ENCODE results near the gene MAP3K10.

MAP3K10 gene

DNA sequence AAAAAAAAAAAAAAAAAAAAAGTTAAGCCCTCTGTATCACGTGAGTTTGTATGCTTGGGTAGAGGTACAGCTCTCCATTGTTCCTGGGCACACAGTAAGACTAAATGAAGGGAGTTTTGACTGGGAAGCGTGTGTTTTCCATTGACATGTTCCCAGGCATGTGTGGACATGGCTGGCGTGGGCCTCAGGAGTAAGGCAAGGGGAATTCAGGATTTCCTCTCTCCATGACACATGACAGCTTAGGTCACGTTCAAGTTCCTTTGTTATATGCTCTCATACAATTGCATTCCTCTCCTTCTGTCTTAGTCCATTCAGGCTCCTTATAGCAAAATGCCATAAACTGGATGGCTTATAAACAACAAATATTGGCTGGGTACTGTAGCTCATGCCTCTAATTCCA lies 17.1 kb upstream of the MAP3K10 start:
- no peak for DNase-seq (ENCODE audit: low read depth, low spot score)
- Histone ChIP-seq H3K27me3 (ENCODE audit: control insufficient read depth, insufficient read depth, low read length) (no peaks in the 10 kb centered on the region), H3K4me1 (ENCODE audit: control insufficient read depth, insufficient read depth, low read length) (no peaks in the 10 kb centered on the region), H3K27ac (ENCODE audit: low read length) (no peak overlapping the region), H3K36me3 (ENCODE audit: control insufficient read depth, insufficient read depth, low read length) (no peaks in the 10 kb centered on the region), H3K4me3 (ENCODE audit: low read length) (no peak overlapping the region), H3K9me3 (ENCODE audit: control insufficient read depth, insufficient read depth, low read length) (no peaks in the 10 kb centered on the region)
- no CpG with 5 or more reads among the region's 4 CpGs for WGBS (ENCODE audit: insufficient coverage, insufficient read length)

DNA sequence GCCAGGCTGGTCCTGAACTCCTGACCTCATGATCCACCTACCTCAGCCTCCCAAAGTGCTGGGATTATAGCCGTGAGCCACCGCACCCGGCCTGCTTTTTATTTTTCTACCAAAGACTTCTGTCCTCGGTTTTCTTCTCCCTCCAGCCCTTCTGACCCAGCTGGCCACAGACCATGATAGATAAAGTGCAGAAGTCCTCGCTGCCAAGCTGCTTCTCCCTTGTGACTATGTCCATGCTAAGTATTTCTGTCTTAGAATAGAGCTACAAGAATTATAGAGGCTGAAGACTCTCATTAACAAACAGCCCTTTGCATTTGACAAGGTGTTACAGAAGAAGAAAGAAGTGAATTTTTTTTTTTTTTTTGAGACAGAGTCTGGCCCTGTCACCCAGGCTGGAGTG lies 15.4 kb upstream of the MAP3K10 start:
- Histone ChIP-seq H3K4me3 (ENCODE audit: low read length) (no peak overlapping the region), H3K36me3 (ENCODE audit: control insufficient read depth, insufficient read depth, low read length) (no peaks in the 10 kb centered on the region), H3K9me3 (ENCODE audit: control insufficient read depth, insufficient read depth, low read length) (no peaks in the 10 kb centered on the region), H3K4me1 (ENCODE audit: control insufficient read depth, insufficient read depth, low read length) (no peaks in the 10 kb centered on the region), H3K27me3 (ENCODE audit: control insufficient read depth, insufficient read depth, low read length) (no peaks in the 10 kb centered on the region), H3K27ac (ENCODE audit: low read length) (no peak overlapping the region)
- no peak for DNase-seq (ENCODE audit: low read depth, low spot score)
- WGBS (ENCODE audit: insufficient coverage, insufficient read length), result no CpG with 5 or more reads among the region's 5 CpGs

DNA sequence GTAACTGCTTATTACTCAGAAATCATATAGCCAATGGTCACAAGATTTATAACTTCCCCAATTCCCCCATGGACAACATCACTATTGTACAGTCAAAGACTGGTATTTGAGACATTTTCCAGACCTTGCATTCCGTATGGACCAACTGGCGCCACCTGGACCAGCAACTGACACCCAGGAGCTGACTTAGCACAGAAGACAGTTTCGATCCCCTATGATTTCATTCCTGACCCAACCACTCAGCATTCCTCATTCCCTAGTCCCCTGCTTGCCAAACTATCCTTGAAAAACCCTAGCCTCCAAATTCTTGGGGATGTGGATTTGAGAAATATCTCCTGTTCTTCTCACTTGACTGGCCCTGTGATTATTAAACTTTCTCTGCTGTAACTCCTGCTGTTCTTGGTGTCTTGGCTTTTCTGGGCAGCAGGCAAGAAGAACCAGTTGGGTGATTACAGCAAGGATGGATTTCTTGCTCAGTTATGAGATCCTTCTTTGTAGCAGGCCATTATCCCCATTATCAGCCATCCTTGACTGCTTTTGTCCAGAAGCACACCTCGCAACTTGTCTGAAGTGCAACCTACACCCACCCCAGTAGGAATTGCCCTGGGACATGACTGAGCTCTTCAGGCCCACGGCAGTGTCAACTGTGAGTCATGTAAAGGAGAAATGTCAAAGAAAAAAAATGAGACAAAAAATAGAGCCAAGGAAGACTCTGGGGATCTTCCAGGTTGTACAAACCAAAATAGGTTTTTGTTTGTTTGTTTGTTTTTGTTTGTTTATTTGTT lies 13.7 kb upstream of the MAP3K10 start:
- no peaks in the 10 kb centered on the region for H3K4me1 ChIP-seq (ENCODE audit: control insufficient read depth, insufficient read depth, low read length)
- no peaks in the 10 kb centered on the region for H3K27me3 ChIP-seq (ENCODE audit: control insufficient read depth, insufficient read depth, low read length)
- no peaks in the 10 kb centered on the region for H3K36me3 ChIP-seq (ENCODE audit: control insufficient read depth, insufficient read depth, low read length)
- H3K4me3 ChIP-seq (ENCODE audit: low read length), result no peak overlapping the region
- DNase-seq (ENCODE audit: low read depth, low spot score), result no peak
- no peaks in the 10 kb centered on the region for H3K9me3 ChIP-seq (ENCODE audit: control insufficient read depth, insufficient read depth, low read length)
- H3K27ac ChIP-seq (ENCODE audit: low read length), result no peak overlapping the region
- WGBS (ENCODE audit: insufficient coverage, insufficient read length), result no CpG with 5 or more reads among the region's 5 CpGs

DNA sequence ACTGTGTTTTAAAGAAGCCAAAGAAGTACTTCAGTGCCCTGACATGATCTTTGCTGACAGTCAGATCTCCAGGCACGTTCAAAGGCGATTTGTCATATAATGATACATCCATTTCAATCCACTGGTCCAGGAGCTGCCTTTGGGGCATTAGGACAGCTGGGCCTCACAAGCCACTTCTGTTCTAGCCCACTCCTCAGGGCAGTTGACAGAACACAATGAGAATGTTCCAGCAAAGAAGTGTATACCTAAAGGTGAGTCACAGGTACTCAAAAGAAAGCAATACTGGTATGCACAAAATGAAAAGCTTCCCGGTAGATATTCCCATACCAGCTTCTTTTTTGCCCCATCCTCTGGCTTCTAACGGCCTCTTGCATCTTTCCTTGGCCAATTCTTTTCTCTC lies 12.5 kb upstream of the MAP3K10 start:
- Histone ChIP-seq H3K36me3 (ENCODE audit: control insufficient read depth, insufficient read depth, low read length) (no peaks in the 10 kb centered on the region), H3K9me3 (ENCODE audit: control insufficient read depth, insufficient read depth, low read length) (no peaks in the 10 kb centered on the region), H3K4me1 (ENCODE audit: control insufficient read depth, insufficient read depth, low read length) (no peaks in the 10 kb centered on the region), H3K27me3 (ENCODE audit: control insufficient read depth, insufficient read depth, low read length) (no peaks in the 10 kb centered on the region), H3K27ac (ENCODE audit: low read length) (no peak overlapping the region), H3K4me3 (ENCODE audit: low read length) (no peak overlapping the region)
- WGBS (ENCODE audit: insufficient coverage, insufficient read length), result no CpG with 5 or more reads among the region's 4 CpGs
- DNase-seq (ENCODE audit: low read depth, low spot score), result no peak

DNA sequence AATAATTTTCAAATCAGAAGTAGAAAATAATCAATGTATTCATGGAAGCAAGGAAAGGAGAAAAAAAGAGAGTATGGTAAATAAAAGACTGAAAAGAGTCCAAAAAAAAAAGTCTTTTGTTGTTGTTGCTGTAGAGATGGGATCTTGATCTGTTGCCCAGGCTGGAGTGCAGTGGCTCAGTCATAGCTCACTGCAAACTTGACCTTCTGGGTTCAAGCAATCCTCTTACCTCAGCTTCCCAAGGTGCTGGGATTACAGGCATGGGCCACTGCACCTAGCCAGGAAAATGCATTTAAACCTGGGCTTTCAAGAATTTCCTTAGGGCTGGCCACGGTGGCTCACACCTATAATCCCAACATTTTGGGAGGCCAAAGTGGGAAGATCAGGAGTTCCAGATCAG lies 7.0 kb upstream of the MAP3K10 start:
- WGBS (ENCODE audit: insufficient coverage, insufficient read length), result no CpG with 5 or more reads among the region's 1 CpG
- Histone ChIP-seq H3K36me3 (ENCODE audit: control insufficient read depth, insufficient read depth, low read length) (no peaks in the 10 kb centered on the region), H3K9me3 (ENCODE audit: control insufficient read depth, insufficient read depth, low read length) (no peaks in the 10 kb centered on the region), H3K4me1 (ENCODE audit: control insufficient read depth, insufficient read depth, low read length) (no peaks in the 10 kb centered on the region), H3K27ac (ENCODE audit: low read length) (no peak overlapping the region), H3K27me3 (ENCODE audit: control insufficient read depth, insufficient read depth, low read length) (no peaks in the 10 kb centered on the region), H3K4me3 (ENCODE audit: low read length) (no peak overlapping the region)
- DNase-seq (ENCODE audit: low read depth, low spot score), result no peak

DNA sequence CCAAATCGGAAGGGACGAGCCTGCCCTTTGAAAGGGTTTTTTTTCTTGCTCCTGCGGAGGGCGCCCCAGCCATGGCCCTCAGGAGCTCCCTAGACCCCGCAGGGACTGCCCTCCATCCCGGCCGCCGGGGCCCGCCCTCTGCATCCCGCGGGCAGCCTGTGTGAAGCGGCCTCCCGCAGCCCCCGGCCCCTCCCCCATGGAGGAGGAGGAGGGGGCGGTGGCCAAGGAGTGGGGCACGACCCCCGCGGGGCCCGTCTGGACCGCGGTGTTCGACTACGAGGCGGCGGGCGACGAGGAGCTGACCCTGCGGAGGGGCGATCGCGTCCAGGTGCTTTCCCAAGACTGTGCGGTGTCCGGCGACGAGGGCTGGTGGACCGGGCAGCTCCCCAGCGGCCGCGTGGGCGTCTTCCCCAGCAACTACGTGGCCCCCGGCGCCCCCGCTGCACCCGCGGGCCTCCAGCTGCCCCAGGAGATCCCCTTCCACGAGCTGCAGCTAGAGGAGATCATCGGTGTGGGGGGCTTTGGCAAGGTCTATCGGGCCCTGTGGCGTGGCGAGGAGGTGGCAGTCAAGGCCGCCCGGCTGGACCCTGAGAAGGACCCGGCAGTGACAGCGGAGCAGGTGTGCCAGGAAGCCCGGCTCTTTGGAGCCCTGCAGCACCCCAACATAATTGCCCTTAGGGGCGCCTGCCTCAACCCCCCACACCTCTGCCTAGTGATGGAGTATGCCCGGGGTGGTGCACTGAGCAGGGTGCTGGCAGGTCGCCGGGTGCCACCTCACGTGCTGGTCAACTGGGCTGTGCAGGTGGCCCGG lies 815 bp downstream of the MAP3K10 start:
- no peak for DNase-seq (ENCODE audit: low read depth, low spot score)
- Histone ChIP-seq H3K36me3 (ENCODE audit: control insufficient read depth, insufficient read depth, low read length) (no peaks in the 10 kb centered on the region), H3K4me3 (ENCODE audit: low read length) (peak overlapping the region; percentile 98), H3K9me3 (ENCODE audit: control insufficient read depth, insufficient read depth, low read length) (no peaks in the 10 kb centered on the region), H3K27me3 (ENCODE audit: control insufficient read depth, insufficient read depth, low read length) (no peaks in the 10 kb centered on the region), H3K27ac (ENCODE audit: low read length) (no peak overlapping the region), H3K4me1 (ENCODE audit: control insufficient read depth, insufficient read depth, low read length) (no peaks in the 10 kb centered on the region)
- whole genome bisulfite sequencing (ENCODE audit: insufficient coverage, insufficient read length), result no CpG with 5 or more reads among the region's 62 CpGs

DNA sequence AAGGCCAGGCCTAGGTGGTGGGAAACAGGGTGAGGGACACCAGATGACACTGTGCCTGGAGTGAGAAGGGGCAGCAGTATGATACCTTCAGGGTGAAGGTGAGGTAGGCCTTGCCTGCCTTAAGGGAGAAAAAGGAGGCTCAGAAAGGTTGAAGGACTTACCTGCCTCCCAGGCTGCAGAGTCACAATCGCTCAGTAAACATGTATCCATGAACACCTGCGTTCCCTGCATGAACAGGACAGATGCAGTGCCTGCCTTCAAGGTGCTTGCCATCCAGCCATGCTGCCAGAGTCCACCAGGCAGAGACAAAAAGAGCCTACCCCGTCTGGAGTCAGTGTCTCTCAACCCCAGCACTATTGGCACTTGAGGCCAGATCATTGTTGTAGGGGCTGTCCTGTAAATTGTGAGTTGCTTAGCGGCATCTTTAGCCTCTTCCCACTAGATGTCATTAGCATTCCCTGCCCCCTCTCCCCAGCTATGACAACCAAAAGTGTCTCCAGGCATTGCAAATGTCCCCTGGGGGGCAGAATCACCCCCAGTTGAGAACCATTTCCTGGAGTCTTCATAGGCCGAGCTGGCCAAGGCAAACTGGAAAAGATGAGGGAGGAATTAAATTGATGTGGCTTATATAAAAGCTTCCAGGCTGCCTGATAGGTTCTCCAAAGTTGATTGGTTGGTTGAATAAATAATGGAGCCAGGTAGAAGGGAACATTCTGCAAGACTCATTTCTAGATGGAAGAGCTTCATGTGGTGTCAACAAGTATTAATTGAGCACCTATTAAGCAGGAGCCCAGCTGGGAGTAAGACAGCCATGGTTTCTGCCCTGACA lies 1.7 kb downstream of the MAP3K10 start:
- H3K27me3 ChIP-seq (ENCODE audit: control insufficient read depth, insufficient read depth, low read length), result no peaks in the 10 kb centered on the region
- H3K4me1 ChIP-seq (ENCODE audit: control insufficient read depth, insufficient read depth, low read length), result no peaks in the 10 kb centered on the region
- H3K9me3 ChIP-seq (ENCODE audit: control insufficient read depth, insufficient read depth, low read length), result no peaks in the 10 kb centered on the region
- no CpG with 5 or more reads among the region's 5 CpGs for WGBS (ENCODE audit: insufficient coverage, insufficient read length)
- H3K4me3 ChIP-seq (ENCODE audit: low read length), result no peak overlapping the region
- no peak overlapping the region for H3K27ac ChIP-seq (ENCODE audit: low read length)
- no peaks in the 10 kb centered on the region for H3K36me3 ChIP-seq (ENCODE audit: control insufficient read depth, insufficient read depth, low read length)
- no peak for DNase-seq (ENCODE audit: low read depth, low spot score)

DNA sequence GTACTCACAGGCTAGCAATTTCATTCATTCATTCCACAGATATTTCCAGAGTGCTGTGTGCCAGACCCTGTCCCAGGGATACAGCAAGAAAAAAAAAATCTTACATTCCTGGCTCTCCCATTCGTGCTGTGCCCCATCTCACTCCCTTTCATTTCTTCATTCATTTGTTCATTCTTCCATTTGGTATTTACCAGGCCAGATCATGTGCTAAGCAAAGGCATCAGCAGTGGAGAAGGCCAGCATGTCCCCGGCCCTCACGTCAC lies 2.3 kb downstream of the MAP3K10 start:
- Histone ChIP-seq H3K27me3 (ENCODE audit: control insufficient read depth, insufficient read depth, low read length) (no peaks in the 10 kb centered on the region), H3K4me3 (ENCODE audit: low read length) (no peak overlapping the region), H3K36me3 (ENCODE audit: control insufficient read depth, insufficient read depth, low read length) (no peaks in the 10 kb centered on the region), H3K27ac (ENCODE audit: low read length) (no peak overlapping the region), H3K4me1 (ENCODE audit: control insufficient read depth, insufficient read depth, low read length) (no peaks in the 10 kb centered on the region), H3K9me3 (ENCODE audit: control insufficient read depth, insufficient read depth, low read length) (no peaks in the 10 kb centered on the region)
- no peak for DNase-seq (ENCODE audit: low read depth, low spot score)
- WGBS (ENCODE audit: insufficient coverage, insufficient read length), result no CpG with 5 or more reads among the region's 3 CpGs

DNA sequence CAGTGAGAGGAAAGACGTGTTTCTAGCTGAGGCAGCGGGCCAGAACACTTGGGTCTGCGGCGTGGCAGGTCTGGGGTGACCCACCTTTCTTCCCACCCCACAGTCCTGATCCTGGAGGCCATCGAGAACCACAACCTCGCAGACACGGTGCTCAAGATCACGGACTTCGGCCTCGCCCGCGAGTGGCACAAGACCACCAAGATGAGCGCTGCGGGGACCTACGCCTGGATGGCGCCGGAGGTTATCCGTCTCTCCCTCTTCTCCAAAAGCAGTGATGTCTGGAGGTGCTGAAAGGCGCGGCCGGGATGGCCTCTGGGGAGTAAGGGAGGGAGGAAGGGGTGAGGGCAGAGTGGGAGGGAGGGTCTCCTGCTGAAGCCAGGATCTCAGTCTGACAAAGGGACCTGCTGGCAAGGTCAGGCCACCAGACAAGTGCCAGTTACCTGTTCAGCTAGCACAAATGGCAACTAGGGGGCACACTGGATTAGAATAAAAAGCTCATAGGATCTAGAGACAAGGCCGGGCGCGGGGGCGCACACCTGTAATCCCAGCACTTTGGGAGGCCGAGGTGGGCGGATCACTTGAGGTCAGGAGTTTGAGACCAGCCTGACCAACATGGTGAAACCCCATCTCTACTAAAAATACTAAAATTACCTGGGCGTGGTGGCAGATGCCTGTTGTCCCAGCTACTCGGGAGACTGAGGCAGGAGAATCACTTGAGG lies 7.2 kb downstream of the MAP3K10 start:
- Histone ChIP-seq H3K36me3 (ENCODE audit: control insufficient read depth, insufficient read depth, low read length) (no peaks in the 10 kb centered on the region), H3K4me3 (ENCODE audit: low read length) (no peak overlapping the region), H3K4me1 (ENCODE audit: control insufficient read depth, insufficient read depth, low read length) (no peaks in the 10 kb centered on the region), H3K9me3 (ENCODE audit: control insufficient read depth, insufficient read depth, low read length) (no peaks in the 10 kb centered on the region), H3K27ac (ENCODE audit: low read length) (no peak overlapping the region), H3K27me3 (ENCODE audit: control insufficient read depth, insufficient read depth, low read length) (no peaks in the 10 kb centered on the region)
- no peak for DNase-seq (ENCODE audit: low read depth, low spot score)
- no CpG with 5 or more reads among the region's 29 CpGs for WGBS (ENCODE audit: insufficient coverage, insufficient read length)
